HEK293T (cell line): ENCODE results near the gene FRYL.

Experiments
- CTCF ChIA-PET: fragments of 350-600 bp; formaldehyde crosslinking; extraction: SDS; loops from one replicate; lab custom pipeline; 2021; ENCODE audit warnings: antibody characterized with exemption, inconsistent platforms; lab: Yijun Ruan, JAX
- POLR2A ChIA-PET: fragments of 350-600 bp; formaldehyde crosslinking; extraction: SDS; loops from one replicate; lab custom pipeline; 2020; ENCODE audit warnings: antibody characterized with exemption, inconsistent platforms; lab: Yijun Ruan, JAX
- DNase-seq: peaks from one replicate; pipeline ENCODE4 v3.0.0; 2012; ENCODE audit warnings: mixed read lengths; ENCODE audit errors: extremely low spot score
- ARNT ChIP-seq: fragments of 450-650 bp; IDR thresholded peaks from 2 replicates; pipeline ENCODE4 v1.6.1; 2017; ENCODE audit warnings: mild to moderate bottlenecking
- BHLHE40 ChIP-seq: fragments of 450-650 bp; IDR thresholded peaks from 2 replicates; pipeline ENCODE4 v1.6.1; 2016; ENCODE audit warnings: mild to moderate bottlenecking, moderate library complexity, borderline replicate concordance
- CTBP1 ChIP-seq: fragments of 450-650 bp; IDR thresholded peaks from 2 replicates; pipeline ENCODE4 v1.6.1; 2016; ENCODE audit warnings: borderline replicate concordance
- ELF4 ChIP-seq: fragments of 450-650 bp; IDR thresholded peaks from 2 replicates; pipeline ENCODE4 v1.6.1; 2017; ENCODE audit warnings: antibody characterized with exemption
- FOXA1 ChIP-seq: fragments of 450-650 bp; IDR thresholded peaks from 2 replicates; pipeline ENCODE4 v1.6.1; 2016; ENCODE audit warnings: mild to moderate bottlenecking
- FOXK2 ChIP-seq: fragments of 450-650 bp; IDR thresholded peaks from 2 replicates; pipeline ENCODE4 v1.6.1; 2016; ENCODE audit warnings: mild to moderate bottlenecking
- FOXM1 ChIP-seq: fragments of 450-650 bp; IDR thresholded peaks from 2 replicates; pipeline ENCODE4 v1.6.1; 2017; ENCODE audit warnings: mild to moderate bottlenecking, borderline replicate concordance
- HDGF ChIP-seq: fragments of 450-650 bp; IDR thresholded peaks from 2 replicates; pipeline ENCODE4 v1.6.1; 2017; ENCODE audit warnings: antibody characterized with exemption, borderline replicate concordance
- L3MBTL2 ChIP-seq: fragments of 450-650 bp; conservative IDR thresholded peaks from 2 replicates; pipeline ENCODE4 v1.6.1; 2016; ENCODE audit warnings: mild to moderate bottlenecking
- LEF1 ChIP-seq: fragments of 450-650 bp; IDR thresholded peaks from 2 replicates; pipeline ENCODE4 v1.6.1; 2017; ENCODE audit warnings: mild to moderate bottlenecking, borderline replicate concordance
- NFRKB ChIP-seq: fragments of 450-650 bp; IDR thresholded peaks from 2 replicates; pipeline ENCODE4 v1.6.1; 2016; ENCODE audit warnings: mild to moderate bottlenecking, moderate library complexity
- SP1 ChIP-seq: fragments of 450-650 bp; IDR thresholded peaks from 2 replicates; pipeline ENCODE4 v1.6.1; 2017
- SUZ12 ChIP-seq: fragments of 450-650 bp; IDR thresholded peaks from 2 replicates; pipeline ENCODE4 v1.6.1; 2016; ENCODE audit warnings: mild to moderate bottlenecking
- TARDBP ChIP-seq: fragments of 450-650 bp; IDR thresholded peaks from 2 replicates; pipeline ENCODE4 v1.6.1; 2016
- ZNF384 ChIP-seq: fragments of 450-650 bp; IDR thresholded peaks from 2 replicates; pipeline ENCODE4 v1.6.1; 2016
- TF ChIP-seq, protein P1 (sequence below): fragments of 450-650 bp; IDR thresholded peaks from 2 replicates; pipeline ENCODE4 v1.6.1; 2016

FRYL gene

DNA sequence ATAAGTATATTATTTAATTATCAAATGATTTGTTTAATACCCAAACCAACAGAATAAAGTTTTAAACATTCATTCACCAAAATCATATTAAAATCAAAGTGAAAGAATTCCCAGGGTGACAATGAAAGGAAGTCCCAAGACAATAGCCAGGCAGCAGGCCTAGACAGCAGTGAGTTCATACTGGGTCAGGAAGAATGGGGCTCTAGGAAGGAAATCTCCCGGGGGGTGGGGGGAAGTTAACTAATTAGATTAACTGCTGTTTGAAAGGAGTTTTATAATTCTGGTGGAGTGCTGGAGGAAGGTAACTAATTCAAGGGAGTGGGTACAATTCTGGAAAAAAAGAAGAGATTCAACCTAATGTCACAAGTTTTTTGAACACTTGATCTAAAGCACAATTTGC, 185.9 kb downstream of the FRYL start:
- DNase-seq: no peak
- TF ChIP-seq BHLHE40: no peak
- no peak for TF ChIP-seq TARDBP
- TF ChIP-seq SP1: no peak
- no peak for TF ChIP-seq FOXK2
- TF ChIP-seq, protein P1, sequence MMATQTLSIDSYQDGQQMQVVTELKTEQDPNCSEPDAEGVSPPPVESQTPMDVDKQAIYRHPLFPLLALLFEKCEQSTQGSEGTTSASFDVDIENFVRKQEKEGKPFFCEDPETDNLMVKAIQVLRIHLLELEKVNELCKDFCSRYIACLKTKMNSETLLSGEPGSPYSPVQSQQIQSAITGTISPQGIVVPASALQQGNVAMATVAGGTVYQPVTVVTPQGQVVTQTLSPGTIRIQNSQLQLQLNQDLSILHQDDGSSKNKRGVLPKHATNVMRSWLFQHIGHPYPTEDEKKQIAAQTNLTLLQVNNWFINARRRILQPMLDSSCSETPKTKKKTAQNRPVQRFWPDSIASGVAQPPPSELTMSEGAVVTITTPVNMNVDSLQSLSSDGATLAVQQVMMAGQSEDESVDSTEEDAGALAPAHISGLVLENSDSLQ: no peak
- TF ChIP-seq ELF4: no peak
- no peak for TF ChIP-seq L3MBTL2
- no peak for TF ChIP-seq ZNF384
- no peak for TF ChIP-seq ARNT
- TF ChIP-seq CTBP1: no peak
- ChIA-PET CTCF (no interaction called here), POLR2A (no interaction called here)

DNA sequence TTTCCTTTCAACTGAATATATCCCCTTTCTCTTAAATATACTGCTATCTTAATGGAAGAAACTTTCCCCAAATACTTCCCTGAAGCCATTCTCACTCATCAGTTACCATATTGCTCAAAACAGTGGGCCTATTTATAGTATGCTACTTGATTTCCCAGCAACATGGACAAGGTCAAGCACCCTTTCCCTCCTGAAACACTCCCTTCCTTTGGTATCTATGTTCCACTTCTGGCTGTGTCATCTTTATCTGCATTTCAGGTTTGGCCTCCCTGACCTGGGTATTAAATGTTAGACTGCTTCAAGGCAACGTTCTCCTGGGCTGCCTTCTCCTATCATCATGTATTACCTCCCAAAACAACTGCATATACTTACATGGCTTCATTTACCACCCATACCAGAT, 188.7 kb downstream of the FRYL start:
- no peak for DNase-seq
- ChIA-PET CTCF (no interaction called here), POLR2A (no interaction called here)
- no peak for TF ChIP-seq SUZ12
- no peak for TF ChIP-seq FOXA1
- TF ChIP-seq ELF4: no peak
- no peak for TF ChIP-seq FOXK2
- TF ChIP-seq HDGF: no peak
- TF ChIP-seq SP1: no peak
- TF ChIP-seq L3MBTL2: no peak
- no peak for TF ChIP-seq ZNF384
- TF ChIP-seq ARNT: no peak
- TF ChIP-seq LEF1: no peak
- TF ChIP-seq, protein P1: no peak
- TF ChIP-seq NFRKB: no peak
- TF ChIP-seq FOXM1: no peak
- no peak for TF ChIP-seq TARDBP
- TF ChIP-seq BHLHE40: no peak
- TF ChIP-seq CTBP1: no peak

DNA sequence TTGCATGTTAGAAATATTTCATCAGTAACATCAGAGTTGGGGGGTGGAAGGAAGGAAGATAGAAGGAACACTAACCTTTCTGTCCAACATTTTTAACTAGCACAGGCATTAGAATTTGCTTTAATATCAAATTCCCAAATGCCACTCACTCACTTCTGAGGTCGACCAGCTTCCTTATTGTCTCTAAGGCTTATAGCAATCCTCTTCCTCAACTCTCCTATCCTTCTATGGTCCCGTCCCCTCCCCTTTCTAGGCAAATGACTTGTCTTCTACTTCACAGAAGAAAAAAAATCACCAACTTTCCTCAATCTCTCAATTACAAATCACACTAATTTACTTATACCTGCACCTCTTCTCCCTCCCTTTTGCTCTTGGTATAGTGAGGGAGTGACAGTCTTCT, 189.2 kb downstream of the FRYL start:
- TF ChIP-seq FOXA1 (no peak), FOXM1 (no peak), CTBP1 (no peak), L3MBTL2 (no peak), TARDBP (no peak), BHLHE40 (no peak), ARNT (no peak), NFRKB (no peak), LEF1 (no peak), ELF4 (no peak), HDGF (no peak), FOXK2 (no peak), ZNF384 (no peak), SP1 (no peak)
- TF ChIP-seq, protein P1: no peak
- no peak for DNase-seq
- ChIA-PET POLR2A (no interaction called here), CTCF (no interaction called here)

DNA sequence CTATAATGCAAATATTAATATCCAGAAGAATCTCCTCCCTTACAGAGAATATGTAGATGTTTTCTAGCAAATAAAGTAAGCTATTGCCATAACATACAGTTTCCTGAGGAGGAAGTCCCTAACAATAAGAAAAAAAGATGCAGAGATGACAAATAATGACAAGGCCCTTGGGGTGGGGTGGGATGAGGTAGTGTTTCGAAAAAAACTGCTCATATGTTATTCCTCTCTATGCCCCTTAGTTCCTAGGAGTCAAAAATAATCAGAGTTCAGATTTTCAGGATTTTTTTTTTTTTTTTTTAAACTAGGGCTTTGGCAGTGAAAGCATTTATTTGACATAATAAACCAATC, 191.0 kb downstream of the FRYL start:
- TF ChIP-seq HDGF (no peak), BHLHE40 (no peak), FOXM1 (no peak), L3MBTL2 (no peak), LEF1 (no peak), FOXA1 (no peak), SP1 (no peak), ZNF384 (no peak), ELF4 (no peak), FOXK2 (no peak), NFRKB (no peak), CTBP1 (no peak), TARDBP (no peak), SUZ12 (no peak), ARNT (no peak)
- TF ChIP-seq, protein P1: no peak
- ChIA-PET POLR2A (no interaction called here), CTCF (interaction anchor here (0.6 kb wide), 1 partner anchor 461 kb away, joined by 3 read pairs; no protein-coding TSS in a partner anchor)
- no peak for DNase-seq

DNA sequence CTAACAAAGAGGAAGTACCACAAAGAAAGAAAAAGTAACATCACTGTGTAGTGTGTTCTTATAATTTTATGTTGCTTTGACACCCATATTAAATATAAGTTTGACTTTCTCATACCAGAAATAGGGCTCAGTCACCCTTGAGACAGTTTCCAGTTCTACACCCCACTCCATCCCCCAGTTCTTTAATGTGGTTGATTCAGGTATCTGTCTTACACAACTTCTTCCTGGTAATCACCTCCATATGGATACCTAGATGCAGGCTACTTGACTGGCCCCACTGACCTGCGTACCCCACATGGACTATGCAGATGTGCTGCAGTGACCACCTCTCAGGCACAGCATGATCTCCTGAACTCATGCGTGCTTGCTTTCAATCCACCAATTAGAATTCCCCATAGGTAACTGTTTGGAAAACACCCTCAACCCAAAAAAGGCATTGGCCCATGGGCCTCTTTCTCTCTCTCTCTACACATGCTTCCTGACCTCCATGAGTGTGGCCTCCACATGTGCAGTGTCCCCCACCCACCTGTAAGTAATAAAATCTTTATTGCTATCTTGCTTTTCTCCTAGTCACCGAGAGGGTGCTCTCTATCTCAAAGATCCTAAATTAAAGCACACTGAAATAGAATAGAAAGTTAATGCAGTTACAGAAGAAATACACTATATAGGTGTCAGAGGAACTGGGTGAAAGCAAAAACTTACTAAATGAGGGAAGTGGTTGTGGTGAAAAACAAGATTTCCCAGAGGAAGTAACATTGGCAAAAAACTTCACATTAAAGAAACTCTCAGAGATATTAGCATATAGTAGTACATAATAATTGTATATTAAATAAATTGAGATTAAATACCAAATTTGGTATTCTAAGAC, 191.6 kb downstream of the FRYL start:
- POLR2A ChIA-PET: no interaction called here
- TF ChIP-seq HDGF: no peak
- no peak for TF ChIP-seq ZNF384
- CTCF ChIA-PET: interaction anchor here (0.6 kb wide), 1 partner anchor 461 kb away, joined by 3 read pairs; no protein-coding TSS in a partner anchor
- DNase-seq: no peak
